Sigmoid colon (tissue), 7 donors: ENCODE results near the gene FADS1. TPM values are rescaled to one million over a fixed set of nuclear protein-coding genes. Genes with fewer than 3 reads are reported as not detected.

Experiments used
- DNase-seq: peaks from one replicate; pipeline ENCODE4 v3.0.0-alpha.2; 2019
- H3K27ac ChIP-seq, 4 donors: fragments of 200-600 bp; sonication (generic); one replicate each; pipeline ENCODE4 v1.5.1; 2016 to 2019; ENCODE audit warnings: mild to moderate bottlenecking in 1 of 4
- H3K27me3 ChIP-seq, 3 donors: fragments of 200-600 bp; sonication (generic); one replicate each; pipeline ENCODE4 v1.5.1; 2019; ENCODE audit warnings: mild to moderate bottlenecking in 1 of 3
- H3K36me3 ChIP-seq, 4 donors: fragments of 200-600 bp; sonication (generic); one replicate each; pipeline ENCODE4 v1.5.1; 2016 to 2019
- H3K4me1 ChIP-seq, 4 donors: fragments of 200-600 bp; sonication (generic); one replicate each; pipeline ENCODE4 v1.5.1; 2017 to 2019
- H3K4me3 ChIP-seq, 4 donors: fragments of 200-600 bp; sonication (generic); one replicate each; pipeline ENCODE4 v1.5.1; 2017 to 2019; ENCODE audit warnings: mild to moderate bottlenecking in 2 of 4, moderate library complexity in 1 of 4
- H3K9me3 ChIP-seq, 4 donors: fragments of 200-600 bp in 3 of 4; sonication (generic) in 3 of 4; one replicate each; pipeline versions ENCODE4 v1.5.1 to v1.6.1; 2013 to 2019
- EP300 ChIP-seq, 4 donors: sonication (generic); formaldehyde crosslinking; IDR thresholded peaks; one replicate each; pipeline ENCODE4 v1.6.1; 2017; ENCODE audit warnings: antibody characterized with exemption in 4 of 4
- POLR2A ChIP-seq, 2 donors: fragments of 450-650 bp; IDR thresholded peaks; one replicate each; pipeline ENCODE4 v1.6.1; 2016; ENCODE audit warnings: antibody characterized with exemption in 2 of 2, mild to moderate bottlenecking in 2 of 2, moderate library complexity in 2 of 2
- POLR2AphosphoS5 ChIP-seq, 4 donors: sonication (generic); formaldehyde crosslinking; IDR thresholded peaks; one replicate each; pipeline ENCODE4 v1.6.1; 2017; ENCODE audit warnings: antibody characterized with exemption in 4 of 4
- WGBS, 2 donors: extraction: QIAGEN DNeasy Blood & Tissue Kit; methylation state at CpG; one replicate each; pipeline ENCODE4 v1.1.7; 2013; 5-methylcytosine and 5-hydroxymethylcytosine counted together
- intact Hi-C: fragments of 100-400 bp; cut with DNase I; formaldehyde crosslinking; loops from one replicate; pipeline ENCODE4 v1.15.1; 2023
- polyA plus RNA-seq, 3 donors: library from polyadenylated mRNA; stranded (reverse); fragments of 200-250 nt; gene quantifications; one replicate each; pipeline ENCODE4 v1.2.3, GENCODE V29; 2013
- total RNA-seq, 4 donors: library from RNA; depleted of rRNA; stranded (reverse); fragments of >200 nt; gene quantifications; one replicate each; pipeline ENCODE4 v1.1.0, GENCODE V29; 2016
- TF ChIP-seq, protein P1 (sequence below), 4 experiments: fragments of 450-650 bp in 3 of 4; fragments of 200-600 bp in 1 of 4; IDR thresholded peaks; one replicate each; pipeline ENCODE4 v1.5.1; 2016 to 2019; ENCODE audit warnings: antibody characterized with exemption in 4 of 4, mild to moderate bottlenecking in 3 of 4, moderate library complexity in 2 of 4
- donor health status: healthy with polysubstance abuse.
- donor health status: Bipolar disorder and iron deficiency.
- donor health status: healthy.

Gene FADS1
- total and polyA plus RNA-seq, 7 donors, result 1.2 to 17.7 (median 12.6) TPM

DNA sequence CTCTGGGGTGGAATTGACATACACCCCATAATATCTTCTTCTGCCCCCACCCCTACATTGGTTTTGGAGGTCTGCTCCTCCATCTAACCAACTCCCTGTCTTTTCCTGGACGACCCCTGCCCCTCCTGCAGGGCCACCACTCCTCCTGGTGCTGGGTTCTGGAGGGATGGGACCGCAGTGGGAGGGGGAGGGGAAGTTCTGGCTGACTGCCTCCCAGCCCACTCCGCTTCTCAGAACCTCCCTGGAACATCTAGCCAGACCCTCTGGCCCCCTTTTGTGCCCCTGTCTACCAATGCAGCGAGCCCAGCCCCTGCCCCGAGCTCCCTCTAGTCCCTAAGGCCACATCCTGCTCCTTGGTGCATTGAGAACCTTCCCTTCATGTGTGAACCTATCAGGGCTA is 63.1 kb downstream of the FADS1 start:
- intact Hi-C loops, result loop anchor here (5.0 kb wide), 1 partner anchor 354 kb away; no protein-coding TSS in a partner anchor
- 83 to 90% methylated on average over 5 of the region's 5 CpGs for WGBS, 2 donors
- no peak for DNase-seq
- Histone ChIP-seq H3K4me1 (peaks cover 0 to 13% (median 10%) of the 10 kb centered on the region in 4 donors), H3K9me3 (no peaks in the 10 kb centered on the region), H3K27me3 (peaks cover 9 to 35% (median 10%) of the 10 kb centered on the region in 3 donors), H3K36me3 (no peaks in the 10 kb centered on the region), H3K27ac (no peak overlapping the region), H3K4me3 (no peak overlapping the region)
- TF ChIP-seq POLR2A (IDR thresholded peaks at IDR 0.05) (no peak), EP300 (IDR thresholded peaks at IDR 0.05) (no peak)

DNA sequence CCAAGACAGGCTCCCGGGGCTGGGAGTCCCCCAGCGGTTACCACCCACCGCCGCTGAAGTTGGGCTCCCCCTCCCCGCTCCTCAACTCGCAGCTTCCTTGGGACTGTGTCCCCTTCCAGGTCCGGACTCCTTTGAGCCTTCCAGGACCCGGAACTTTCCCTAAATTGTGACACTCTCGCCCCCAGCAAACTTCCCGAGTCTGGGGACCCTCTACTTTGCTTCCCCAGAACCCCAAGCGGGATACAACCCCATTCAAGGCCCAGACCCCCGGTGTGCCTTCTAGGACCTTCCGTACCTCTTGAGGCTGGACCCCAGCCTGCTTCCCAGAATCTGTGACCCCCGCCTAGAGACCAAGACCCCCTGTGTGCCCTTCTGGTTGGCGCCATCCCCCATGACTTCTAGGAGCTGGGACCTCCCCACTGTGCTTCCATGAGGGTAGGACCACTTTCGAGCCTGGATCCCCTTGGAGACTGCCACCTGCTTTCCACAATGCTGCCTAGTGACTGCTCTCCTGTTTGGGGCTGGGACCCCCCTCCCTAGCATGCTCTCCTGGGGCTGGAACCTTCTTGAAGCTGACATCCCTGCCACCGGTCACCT is 63.8 kb downstream of the FADS1 start:
- Histone ChIP-seq H3K27ac (no peak overlapping the region), H3K4me3 (peak overlapping the region; percentile 21 to 52 (median 46)), H3K4me1 (peaks cover 0 to 13% (median 10%) of the 10 kb centered on the region in 4 donors), H3K9me3 (no peaks in the 10 kb centered on the region), H3K36me3 (no peaks in the 10 kb centered on the region), H3K27me3 (peaks cover 9 to 35% (median 10%) of the 10 kb centered on the region in 3 donors)
- DNase-seq, result no peak
- intact Hi-C loops, result loop anchor here (5.0 kb wide), 1 partner anchor 354 kb away; no protein-coding TSS in a partner anchor
- TF ChIP-seq, protein P1, sequence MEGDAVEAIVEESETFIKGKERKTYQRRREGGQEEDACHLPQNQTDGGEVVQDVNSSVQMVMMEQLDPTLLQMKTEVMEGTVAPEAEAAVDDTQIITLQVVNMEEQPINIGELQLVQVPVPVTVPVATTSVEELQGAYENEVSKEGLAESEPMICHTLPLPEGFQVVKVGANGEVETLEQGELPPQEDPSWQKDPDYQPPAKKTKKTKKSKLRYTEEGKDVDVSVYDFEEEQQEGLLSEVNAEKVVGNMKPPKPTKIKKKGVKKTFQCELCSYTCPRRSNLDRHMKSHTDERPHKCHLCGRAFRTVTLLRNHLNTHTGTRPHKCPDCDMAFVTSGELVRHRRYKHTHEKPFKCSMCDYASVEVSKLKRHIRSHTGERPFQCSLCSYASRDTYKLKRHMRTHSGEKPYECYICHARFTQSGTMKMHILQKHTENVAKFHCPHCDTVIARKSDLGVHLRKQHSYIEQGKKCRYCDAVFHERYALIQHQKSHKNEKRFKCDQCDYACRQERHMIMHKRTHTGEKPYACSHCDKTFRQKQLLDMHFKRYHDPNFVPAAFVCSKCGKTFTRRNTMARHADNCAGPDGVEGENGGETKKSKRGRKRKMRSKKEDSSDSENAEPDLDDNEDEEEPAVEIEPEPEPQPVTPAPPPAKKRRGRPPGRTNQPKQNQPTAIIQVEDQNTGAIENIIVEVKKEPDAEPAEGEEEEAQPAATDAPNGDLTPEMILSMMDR (IDR thresholded peaks at IDR 0.05), result no peak
- TF ChIP-seq POLR2AphosphoS5 (IDR thresholded peaks at IDR 0.05), result no peak
- TF ChIP-seq EP300 (IDR thresholded peaks at IDR 0.05), result no peak
- no peak for TF ChIP-seq POLR2A (IDR thresholded peaks at IDR 0.05)
- WGBS, 2 donors, result 22 to 42% methylated on average over 17 of the region's 17 CpGs

DNA sequence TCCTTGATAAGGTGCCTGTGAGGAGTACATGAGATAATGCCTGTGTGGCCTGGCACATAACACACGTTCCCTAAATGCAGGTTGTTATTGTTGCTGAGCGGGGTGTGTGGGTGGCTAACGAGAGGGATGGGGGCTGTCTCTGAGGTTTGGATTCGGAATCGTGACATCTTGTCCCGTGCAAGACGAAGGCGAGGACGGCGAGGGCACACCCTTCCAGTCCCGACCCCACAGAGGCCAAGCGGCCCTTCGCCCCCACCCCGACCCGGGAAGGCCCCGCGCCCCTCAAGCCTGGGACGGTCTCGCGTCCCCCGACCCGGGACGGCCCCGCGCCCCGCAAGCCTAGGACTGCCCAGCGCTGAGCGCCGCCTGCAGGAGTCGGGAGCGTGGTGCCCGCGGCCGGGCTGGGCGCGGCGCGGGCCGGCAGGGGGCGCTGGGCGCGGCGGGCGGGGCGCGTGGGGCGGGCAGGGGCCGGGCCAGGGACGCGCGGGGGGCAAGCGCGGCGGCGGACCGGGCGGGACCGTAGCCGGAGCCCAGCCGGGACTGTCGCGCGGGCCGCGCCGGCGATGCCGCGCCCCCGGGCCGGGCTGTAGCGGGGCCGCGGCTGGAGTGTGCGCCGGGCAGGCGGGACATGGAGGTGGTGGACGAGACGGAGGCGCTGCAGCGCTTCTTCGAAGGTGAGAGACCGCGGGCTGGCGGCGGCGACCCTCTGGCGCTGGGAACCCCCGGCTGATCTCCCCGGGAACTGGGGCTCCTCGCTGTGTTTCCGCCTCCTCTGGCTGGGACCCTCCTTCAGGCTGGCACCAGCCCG is 64.5 kb downstream of the FADS1 start, which contains the start of gene MYRF:
Gene MYRF (plus strand): TSS at position 520 of the 808 bp plus-strand sequence. CDS start 109 bp downstream, at position 629.
- H3K9me3 ChIP-seq, result no peaks in the 10 kb centered on the region
- no peak for DNase-seq
- peak within 1 kb of the TSS; percentile 21 to 52 (median 46) for H3K4me3 ChIP-seq
- intact Hi-C loops, result loop anchor here (5.0 kb wide), 1 partner anchor 355 kb away; no protein-coding TSS in a partner anchor
- WGBS, 2 donors, result 1 to 3% methylated on average over 93 of the region's 93 CpGs
- TF ChIP-seq, protein P1 (IDR thresholded peaks at IDR 0.05), result peak in 3 of 4 experiments; percentile 14 to 34 (median 26)
- no peak for TF ChIP-seq EP300 (IDR thresholded peaks at IDR 0.05)
- peaks cover 9 to 35% (median 10%) of the 10 kb centered on the region in 3 donors for H3K27me3 ChIP-seq
- no peaks in the 10 kb centered on the region for H3K36me3 ChIP-seq
- H3K27ac ChIP-seq, result no peak within 1 kb of the TSS
- peaks cover 0 to 13% (median 10%) of the 10 kb centered on the region in 4 donors for H3K4me1 ChIP-seq

DNA sequence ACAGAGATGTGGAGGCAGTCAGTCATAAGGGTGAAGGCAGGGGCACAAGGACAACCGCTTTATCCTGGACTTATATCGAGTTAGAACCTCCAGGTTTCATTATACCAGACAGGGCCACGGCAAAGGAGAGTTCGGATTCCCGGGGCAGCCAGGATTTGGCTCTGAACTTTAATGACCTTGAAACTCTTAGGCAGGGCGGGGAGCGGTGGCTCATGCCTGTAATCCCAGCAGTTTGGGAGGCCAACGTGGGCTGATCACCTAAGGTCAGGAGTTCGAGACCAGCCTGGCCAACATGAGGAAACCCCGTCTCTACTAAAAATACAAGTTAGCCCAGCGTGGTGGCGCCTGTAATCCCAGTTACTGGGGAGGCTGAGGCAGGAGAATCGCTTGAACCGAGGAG is 65.4 kb downstream of the FADS1 start:
- no peak overlapping the region for H3K27ac ChIP-seq
- whole genome bisulfite sequencing, 2 donors, result 65 to 87% methylated on average over 14 of the region's 14 CpGs
- TF ChIP-seq, protein P1 (IDR thresholded peaks at IDR 0.05), result no peak
- H3K27me3 ChIP-seq, result peaks cover 9 to 35% (median 10%) of the 10 kb centered on the region in 3 donors
- no peaks in the 10 kb centered on the region for H3K9me3 ChIP-seq
- peaks cover 0 to 13% (median 10%) of the 10 kb centered on the region in 4 donors for H3K4me1 ChIP-seq
- DNase-seq, result no peak
- no peaks in the 10 kb centered on the region for H3K36me3 ChIP-seq
- H3K4me3 ChIP-seq, result no peak overlapping the region
- intact Hi-C loops, result loop anchor here (5.0 kb wide), 1 partner anchor 356 kb away; no protein-coding TSS in a partner anchor
